Measurements from ENCODE around the gene LRP1B. TPM values are rescaled to one million over a fixed set of nuclear protein-coding genes. Genes with fewer than 3 reads are reported as not detected.

LRP1B gene
- total RNA-seq, 3 donors from 2014 or later, result not detected

DNA sequence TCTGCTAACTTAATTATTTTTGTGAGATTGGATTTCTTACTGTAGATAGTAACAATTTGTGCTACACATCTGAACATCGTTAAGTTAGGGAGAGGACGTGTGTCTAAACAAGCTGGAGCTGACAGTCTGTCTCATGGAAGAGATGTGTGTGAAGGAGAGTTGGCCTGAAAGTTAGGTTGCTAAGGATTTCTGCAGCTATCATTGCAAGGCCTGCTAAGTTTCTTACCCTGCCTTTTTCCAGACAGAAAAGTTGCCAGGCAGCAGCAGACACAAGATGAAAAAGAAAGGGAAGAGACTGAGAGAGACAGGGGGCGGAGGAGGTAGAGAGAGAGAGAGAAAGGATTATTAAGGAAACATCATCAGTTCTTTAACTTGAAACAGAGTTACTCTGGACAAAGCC is 4.1 kb upstream of the LRP1B start:
- no peaks in the 10 kb centered on the region for H3K36me3 Mint-ChIP-seq (ENCODE audit: insufficient read depth)
- no peak for DNase-seq
- peaks cover 22% of the 10 kb centered on the region for H3K27me3 Mint-ChIP-seq (ENCODE audit: low read depth)
- peaks cover 5% of the 10 kb centered on the region for H3K4me1 Mint-ChIP-seq (ENCODE audit: low read depth)
- no peaks in the 10 kb centered on the region for H3K9me3 Mint-ChIP-seq
- no peak for ATAC-seq
- no peak overlapping the region for H3K4me3 Mint-ChIP-seq

GRCh38 chr2:142130111-142131009 is 456 bp downstream of the LRP1B start:
- H3K4me3 Mint-ChIP-seq, result peak overlapping the region; percentile 38
- H3K9me3 Mint-ChIP-seq, result no peaks in the 10 kb centered on the region
- peaks cover 5% of the 10 kb centered on the region for H3K4me1 Mint-ChIP-seq (ENCODE audit: low read depth)
- peaks cover 28% of the 10 kb centered on the region for H3K27me3 Mint-ChIP-seq (ENCODE audit: low read depth)
- ATAC-seq, result peak in 1 of 2 donors; percentile 10
- H3K36me3 Mint-ChIP-seq (ENCODE audit: insufficient read depth), result no peaks in the 10 kb centered on the region
- DNase-seq, result no peak

DNA sequence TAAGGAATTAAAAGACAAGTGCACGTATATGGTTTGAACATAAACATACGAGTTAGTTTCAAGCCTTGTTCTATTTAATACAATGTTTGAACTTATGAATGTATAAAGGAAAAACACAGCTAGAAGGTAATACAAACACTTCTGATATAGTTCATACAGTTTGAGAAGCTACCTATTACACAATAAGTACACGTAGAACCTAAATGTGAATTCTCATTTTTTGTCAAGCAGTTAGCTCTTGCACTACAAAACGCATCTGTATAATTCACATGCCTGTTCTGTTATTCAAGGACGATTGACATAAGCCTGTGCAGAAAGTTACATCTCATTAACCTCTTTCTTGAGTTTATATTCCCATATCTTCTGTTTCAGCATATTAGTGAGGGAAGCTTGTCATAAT is 2.7 kb downstream of the LRP1B start:
- Mint-ChIP-seq H3K27me3 (ENCODE audit: low read depth) (peaks cover 28% of the 10 kb centered on the region), H3K9me3 (peaks cover 7% of the 10 kb centered on the region), H3K4me3 (no peak overlapping the region), H3K4me1 (ENCODE audit: low read depth) (peaks cover 5% of the 10 kb centered on the region), H3K36me3 (ENCODE audit: insufficient read depth) (no peaks in the 10 kb centered on the region)
- DNase-seq, result no peak
- ATAC-seq, result no peak

DNA sequence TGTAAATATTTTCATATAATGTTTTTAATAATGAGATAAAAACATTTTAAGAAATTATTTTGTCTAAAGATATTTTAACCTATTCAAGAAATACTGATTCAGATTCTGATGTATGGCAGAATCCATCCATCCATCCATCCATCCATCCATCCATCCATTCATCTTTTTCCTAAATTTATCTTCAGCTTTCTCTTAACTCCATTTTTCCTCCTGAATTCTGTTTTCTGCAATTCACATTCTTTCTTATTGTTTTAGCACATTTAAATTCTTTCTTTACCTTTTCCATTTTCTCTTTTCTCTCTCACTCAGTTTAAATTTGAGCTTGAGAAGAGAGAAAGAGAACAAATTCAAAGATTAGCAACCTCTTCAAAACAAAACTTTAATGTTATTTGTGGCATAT is 3.6 kb downstream of the LRP1B start:
- no peaks in the 10 kb centered on the region for H3K36me3 Mint-ChIP-seq (ENCODE audit: insufficient read depth)
- peaks cover 9% of the 10 kb centered on the region for H3K9me3 Mint-ChIP-seq
- no peak for ATAC-seq
- DNase-seq, result no peak
- peaks cover 5% of the 10 kb centered on the region for H3K4me1 Mint-ChIP-seq (ENCODE audit: low read depth)
- no peak overlapping the region for H3K4me3 Mint-ChIP-seq
- H3K27me3 Mint-ChIP-seq (ENCODE audit: low read depth), result peaks cover 23% of the 10 kb centered on the region

DNA sequence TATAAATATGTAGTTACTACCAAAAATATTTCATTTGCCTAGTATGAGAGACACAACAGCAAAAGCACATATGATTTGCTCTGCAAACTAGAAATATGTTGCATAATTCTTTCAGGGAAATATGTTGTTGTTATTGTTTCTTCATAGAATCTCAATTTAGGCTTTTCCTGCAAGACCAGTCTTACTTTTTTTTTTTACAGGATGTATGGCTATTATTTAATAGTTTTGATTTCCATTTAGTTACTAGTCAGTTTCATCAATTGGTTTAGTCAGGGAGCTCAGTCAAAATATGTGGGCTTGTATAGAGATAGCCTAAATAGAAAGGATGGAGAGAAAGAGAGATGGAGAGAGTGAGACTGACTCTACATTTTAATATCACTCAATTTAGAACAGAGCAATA is 6.1 kb downstream of the LRP1B start:
- no peaks in the 10 kb centered on the region for H3K36me3 Mint-ChIP-seq (ENCODE audit: insufficient read depth)
- ATAC-seq (no peak), DNase-seq (no peak)
- H3K4me3 Mint-ChIP-seq, result no peak overlapping the region
- H3K4me1 Mint-ChIP-seq (ENCODE audit: low read depth), result no peaks in the 10 kb centered on the region
- H3K9me3 Mint-ChIP-seq, result peaks cover 9% of the 10 kb centered on the region
- peaks cover 4% of the 10 kb centered on the region for H3K27me3 Mint-ChIP-seq (ENCODE audit: low read depth)

DNA sequence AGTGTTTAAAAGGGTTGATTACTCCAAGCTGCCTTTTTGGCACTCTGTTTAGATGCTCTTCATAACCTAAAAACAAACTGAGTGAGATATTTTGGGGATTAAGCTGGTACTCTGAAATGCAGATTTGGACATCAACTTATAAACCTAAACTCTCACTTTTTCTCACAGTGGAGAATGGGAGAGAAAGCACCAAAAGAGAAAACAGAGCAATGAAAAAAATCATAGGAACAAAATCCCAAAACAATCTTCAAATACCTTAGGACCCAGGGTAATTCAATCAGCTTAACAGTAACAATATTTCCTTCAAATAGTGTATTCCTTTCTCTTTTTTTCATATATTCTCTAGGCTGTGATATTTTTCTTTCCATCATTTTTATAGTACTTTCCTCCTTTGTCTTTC is 11.5 kb downstream of the LRP1B start:
- Mint-ChIP-seq H3K4me3 (no peak overlapping the region), H3K9me3 (peaks cover 11% of the 10 kb centered on the region), H3K36me3 (ENCODE audit: insufficient read depth) (no peaks in the 10 kb centered on the region), H3K4me1 (ENCODE audit: low read depth) (no peaks in the 10 kb centered on the region), H3K27me3 (ENCODE audit: low read depth) (no peaks in the 10 kb centered on the region)
- no peak for DNase-seq
- ATAC-seq, result no peak

- no peak for DNase-seq
- Mint-ChIP-seq H3K9me3 (peaks cover 12% of the 10 kb centered on the region), H3K27me3 (ENCODE audit: low read depth) (no peaks in the 10 kb centered on the region), H3K36me3 (ENCODE audit: insufficient read depth) (no peaks in the 10 kb centered on the region), H3K4me1 (ENCODE audit: low read depth) (no peaks in the 10 kb centered on the region), H3K4me3 (no peak overlapping the region)
- ATAC-seq, result no peak
Observed at GRCh38 chr2:142112757-142113221, 18.0 kb downstream of the LRP1B start.

GRCh38 chr2:142104134-142104758 is 26.6 kb downstream of the LRP1B start:
- Mint-ChIP-seq H3K4me1 (ENCODE audit: low read depth) (no peaks in the 10 kb centered on the region), H3K9me3 (peaks cover 7% of the 10 kb centered on the region), H3K27me3 (ENCODE audit: low read depth) (no peaks in the 10 kb centered on the region), H3K4me3 (no peak overlapping the region), H3K36me3 (ENCODE audit: insufficient read depth) (no peaks in the 10 kb centered on the region)
- no peak for ATAC-seq
- no peak for DNase-seq

DNA sequence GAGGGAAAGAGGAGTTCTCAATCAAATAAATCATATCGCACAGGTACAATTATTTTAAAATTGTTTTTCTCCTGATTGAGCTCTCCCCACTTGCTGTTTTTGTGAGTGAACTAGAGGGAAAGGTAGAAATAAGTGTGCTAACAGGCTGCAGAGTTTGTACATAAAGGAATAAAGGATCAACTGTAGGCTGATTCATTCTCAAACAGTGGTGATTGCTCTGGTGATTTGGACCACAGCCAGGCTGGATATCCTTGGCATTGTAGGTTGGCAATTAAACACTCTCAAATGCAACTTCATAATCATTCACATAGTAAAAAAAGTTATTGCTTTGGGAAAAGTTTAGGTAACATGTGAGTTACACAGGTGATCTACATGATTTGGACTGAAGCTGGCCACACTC is 29.8 kb downstream of the LRP1B start:
- no peaks in the 10 kb centered on the region for H3K36me3 Mint-ChIP-seq (ENCODE audit: insufficient read depth)
- no peaks in the 10 kb centered on the region for H3K27me3 Mint-ChIP-seq (ENCODE audit: low read depth)
- no peak for ATAC-seq
- H3K9me3 Mint-ChIP-seq, result peaks cover 10% of the 10 kb centered on the region
- DNase-seq, result no peak
- H3K4me3 Mint-ChIP-seq, result no peak overlapping the region
- H3K4me1 Mint-ChIP-seq (ENCODE audit: low read depth), result no peaks in the 10 kb centered on the region

DNA sequence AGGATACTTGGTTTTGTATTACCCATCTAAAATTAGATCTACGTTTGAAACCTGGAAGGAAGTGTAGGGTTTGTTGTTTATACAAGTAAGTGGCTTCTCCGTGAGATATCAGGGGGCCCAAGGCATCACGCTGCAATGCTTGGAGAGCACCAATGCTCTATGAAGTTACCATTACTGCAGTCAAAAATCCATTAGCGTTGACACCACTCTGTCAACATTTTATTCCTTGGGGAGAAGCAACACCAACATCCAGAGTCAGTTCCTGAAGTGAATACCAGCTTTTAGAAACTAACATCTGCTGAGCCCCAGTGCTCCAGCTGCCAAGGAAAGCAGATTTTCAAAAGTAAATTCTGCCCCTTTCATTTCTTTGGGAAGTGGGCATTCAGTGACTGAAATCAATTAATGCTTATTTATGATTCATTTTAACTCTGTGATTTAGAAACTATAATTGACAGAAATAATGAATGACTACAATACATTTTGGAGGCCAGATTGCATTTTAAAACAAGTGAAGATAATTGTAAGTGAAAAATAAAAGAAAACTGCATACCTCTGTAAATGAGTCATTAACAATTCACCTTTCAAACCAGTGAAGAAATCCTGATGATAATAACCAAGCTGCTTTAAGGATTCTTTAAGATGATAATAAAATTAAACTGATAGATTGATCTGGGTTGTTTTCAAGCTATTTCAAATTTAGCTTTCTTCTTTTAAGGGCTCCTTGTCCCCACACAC is 30.5 kb downstream of the LRP1B start:
- no peak for ATAC-seq
- Mint-ChIP-seq H3K4me3 (no peak overlapping the region), H3K9me3 (peaks cover 10% of the 10 kb centered on the region), H3K4me1 (ENCODE audit: low read depth) (no peaks in the 10 kb centered on the region), H3K36me3 (ENCODE audit: insufficient read depth) (no peaks in the 10 kb centered on the region), H3K27me3 (ENCODE audit: low read depth) (no peaks in the 10 kb centered on the region)
- no peak for DNase-seq

DNA sequence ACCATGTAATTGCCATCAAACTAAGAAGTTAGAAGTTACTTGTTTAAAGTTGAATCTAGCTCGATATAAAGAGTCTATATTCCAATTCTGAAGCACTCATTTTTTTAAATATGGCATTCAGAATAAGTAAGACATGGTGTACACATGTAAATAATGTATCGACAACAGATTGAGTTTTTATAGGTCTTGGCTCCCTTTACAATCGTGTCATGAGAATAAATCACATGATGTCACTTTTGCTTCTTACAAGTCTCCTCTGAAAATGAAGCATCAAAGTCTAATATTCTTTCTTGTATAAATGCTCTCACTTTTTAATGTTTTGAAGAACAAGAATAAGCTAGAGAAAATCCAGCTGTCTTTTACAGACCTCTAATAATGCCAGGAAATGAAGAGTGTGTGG is 33.1 kb downstream of the LRP1B start:
- no peak overlapping the region for H3K4me3 Mint-ChIP-seq
- ATAC-seq, result no peak
- H3K27me3 Mint-ChIP-seq (ENCODE audit: low read depth), result no peaks in the 10 kb centered on the region
- no peaks in the 10 kb centered on the region for H3K4me1 Mint-ChIP-seq (ENCODE audit: low read depth)
- H3K36me3 Mint-ChIP-seq (ENCODE audit: insufficient read depth), result no peaks in the 10 kb centered on the region
- peaks cover 7% of the 10 kb centered on the region for H3K9me3 Mint-ChIP-seq
- DNase-seq, result no peak

DNA sequence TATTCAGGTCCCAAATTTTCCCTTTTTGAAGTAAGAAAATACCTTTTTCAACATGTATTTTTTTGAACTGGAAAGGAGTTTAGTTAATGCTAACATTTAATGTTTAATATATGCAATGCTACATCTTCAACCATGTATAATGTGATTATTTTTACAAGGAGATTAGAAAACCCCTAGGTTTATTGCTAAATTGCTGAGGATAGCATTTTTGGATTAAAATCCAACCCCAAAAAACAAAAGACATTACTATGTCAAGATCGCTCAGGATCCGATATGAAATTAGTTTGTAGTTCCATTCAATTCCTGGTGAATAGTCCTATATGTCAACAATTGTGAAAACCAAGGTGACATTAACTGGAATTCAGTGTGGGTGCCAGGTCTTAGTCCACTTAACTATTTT is 35.2 kb downstream of the LRP1B start:
- Mint-ChIP-seq H3K27me3 (ENCODE audit: low read depth) (no peaks in the 10 kb centered on the region), H3K4me3 (no peak overlapping the region), H3K9me3 (peaks cover 4% of the 10 kb centered on the region)

DNA sequence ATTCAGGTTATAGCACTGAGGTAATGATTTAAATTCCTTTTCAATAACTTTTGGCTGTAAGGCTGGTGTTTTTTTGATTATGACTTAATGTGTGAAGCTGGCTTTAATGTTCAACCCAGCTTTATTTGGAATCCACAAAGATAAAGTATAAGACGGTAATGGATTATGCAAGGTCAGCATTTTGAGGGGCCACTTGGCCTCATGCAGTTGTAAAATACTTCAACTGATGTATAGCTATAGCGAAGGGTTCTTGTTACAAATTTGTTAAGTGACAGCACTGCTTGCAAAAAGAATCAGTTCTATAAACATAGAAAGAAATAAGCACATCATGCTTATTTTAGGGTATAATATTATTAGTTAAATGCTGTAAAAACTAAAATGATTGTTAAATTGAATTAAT is 36.6 kb downstream of the LRP1B start:
- Mint-ChIP-seq H3K4me1 (ENCODE audit: low read depth) (no peaks in the 10 kb centered on the region), H3K27me3 (ENCODE audit: low read depth) (no peaks in the 10 kb centered on the region), H3K36me3 (ENCODE audit: insufficient read depth) (no peaks in the 10 kb centered on the region), H3K4me3 (no peak overlapping the region), H3K9me3 (peaks cover 9% of the 10 kb centered on the region)
- ATAC-seq, result no peak
- DNase-seq, result no peak

More for the DNA sequence above, 35.2 kb downstream of the LRP1B start:
- Mint-ChIP-seq H3K36me3 (ENCODE audit: insufficient read depth) (no peaks in the 10 kb centered on the region), H3K4me1 (ENCODE audit: low read depth) (no peaks in the 10 kb centered on the region)
- DNase-seq, result no peak
- no peak for ATAC-seq

- ATAC-seq (no peak), DNase-seq (no peak)
- no peaks in the 10 kb centered on the region for H3K36me3 Mint-ChIP-seq (ENCODE audit: insufficient read depth)
- H3K4me3 Mint-ChIP-seq, result no peak overlapping the region
- H3K27me3 Mint-ChIP-seq (ENCODE audit: low read depth), result no peaks in the 10 kb centered on the region
- H3K4me1 Mint-ChIP-seq (ENCODE audit: low read depth), result no peaks in the 10 kb centered on the region
- peaks cover 20% of the 10 kb centered on the region for H3K9me3 Mint-ChIP-seq
Observed at GRCh38 chr2:142088058-142088568, 42.7 kb downstream of the LRP1B start.

Measured in activated T-cell treated with anti-CD3 and anti-CD28 coated beads, Interleukin-2, amount 50 U/mL, for 4 hours (primary cell).